ENCODE measurements around the gene RABL6.
"Not testable (repeated sequence)": the region's sequence is repeated elsewhere in the genome, so short reads cannot be mapped to it uniquely, and the experiment has no call there.

Gene RABL6

GRCh38 chr9:136807281-136808074 is at the start of gene RABL6:
RABL6 (plus strand) TSS chr9:136807948; CDS start chr9:136808197, 249 bp downstream.
- peak within 1 kb of the TSS; percentile 97 for H3K27ac ChIP-seq
- no peak for TF ChIP-seq ZFX (IDR thresholded peaks at IDR 0.05)

- H3K27ac ChIP-seq, result no peak overlapping the region
- no peak for TF ChIP-seq ZFX (IDR thresholded peaks at IDR 0.05)
- TF ChIP-seq, protein P1, sequence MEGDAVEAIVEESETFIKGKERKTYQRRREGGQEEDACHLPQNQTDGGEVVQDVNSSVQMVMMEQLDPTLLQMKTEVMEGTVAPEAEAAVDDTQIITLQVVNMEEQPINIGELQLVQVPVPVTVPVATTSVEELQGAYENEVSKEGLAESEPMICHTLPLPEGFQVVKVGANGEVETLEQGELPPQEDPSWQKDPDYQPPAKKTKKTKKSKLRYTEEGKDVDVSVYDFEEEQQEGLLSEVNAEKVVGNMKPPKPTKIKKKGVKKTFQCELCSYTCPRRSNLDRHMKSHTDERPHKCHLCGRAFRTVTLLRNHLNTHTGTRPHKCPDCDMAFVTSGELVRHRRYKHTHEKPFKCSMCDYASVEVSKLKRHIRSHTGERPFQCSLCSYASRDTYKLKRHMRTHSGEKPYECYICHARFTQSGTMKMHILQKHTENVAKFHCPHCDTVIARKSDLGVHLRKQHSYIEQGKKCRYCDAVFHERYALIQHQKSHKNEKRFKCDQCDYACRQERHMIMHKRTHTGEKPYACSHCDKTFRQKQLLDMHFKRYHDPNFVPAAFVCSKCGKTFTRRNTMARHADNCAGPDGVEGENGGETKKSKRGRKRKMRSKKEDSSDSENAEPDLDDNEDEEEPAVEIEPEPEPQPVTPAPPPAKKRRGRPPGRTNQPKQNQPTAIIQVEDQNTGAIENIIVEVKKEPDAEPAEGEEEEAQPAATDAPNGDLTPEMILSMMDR (conservative IDR thresholded peaks at IDR 0.05), result no peak
Observed at GRCh38 chr9:136759001-136759400, 48.7 kb upstream of the RABL6 start.

DNA sequence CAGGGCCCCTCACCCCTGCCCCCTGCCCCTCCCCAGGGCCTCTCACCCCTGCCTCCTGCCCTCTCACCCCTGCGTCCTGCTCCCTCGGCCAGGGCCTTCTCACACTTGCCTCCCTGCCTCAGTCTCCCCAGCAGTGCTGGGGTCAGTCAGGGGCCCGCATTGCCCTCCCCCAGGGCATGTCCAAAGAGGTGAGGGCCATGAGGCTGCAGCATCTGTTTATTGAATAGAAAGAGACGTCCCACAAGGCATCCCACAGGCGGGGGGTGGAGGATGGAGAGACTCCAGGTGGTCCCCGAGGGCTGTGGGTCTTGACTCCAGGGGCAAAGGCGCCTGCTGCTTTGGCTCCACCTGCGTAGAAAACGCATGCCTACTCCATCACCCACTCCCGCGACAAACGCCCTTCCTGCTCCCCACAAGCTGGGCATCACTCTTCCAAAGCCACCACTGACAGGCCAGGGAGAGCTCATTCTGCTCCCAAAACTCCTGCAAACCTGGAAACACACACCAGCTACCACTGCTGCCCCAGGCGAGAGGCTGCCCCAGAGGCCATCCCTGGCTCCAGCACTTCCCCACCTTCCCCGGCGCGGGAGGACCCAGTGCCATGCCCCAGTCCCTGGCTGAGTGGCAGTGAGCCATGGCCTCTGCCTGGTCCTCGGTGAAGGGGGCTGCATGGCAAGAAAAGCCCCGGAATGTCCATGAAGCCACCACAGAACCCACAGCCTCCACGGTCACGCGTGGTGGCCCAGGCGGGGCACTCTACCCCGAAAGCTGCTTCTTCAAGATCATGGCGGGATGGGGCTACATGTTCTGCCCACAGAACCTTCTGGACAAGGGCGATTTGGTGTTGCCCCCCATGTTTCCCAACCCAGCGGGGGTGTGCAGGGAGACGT is 48.1 kb upstream of the RABL6 start:
- TF ChIP-seq, protein P1 (conservative IDR thresholded peaks at IDR 0.05), result no peak
- no peak for TF ChIP-seq ZFX (IDR thresholded peaks at IDR 0.05)
- no peak overlapping the region for H3K27ac ChIP-seq

- TF ChIP-seq, protein P1 (conservative IDR thresholded peaks at IDR 0.05), result no peak
- TF ChIP-seq ZFX (IDR thresholded peaks at IDR 0.05), result no peak
- no peak overlapping the region for H3K27ac ChIP-seq
Observed at GRCh38 chr9:136760424-136760823, 47.3 kb upstream of the RABL6 start.

- TF ChIP-seq, protein P1 (conservative IDR thresholded peaks at IDR 0.05), result peak; percentile 87
- not testable (repeated sequence) for H3K27ac ChIP-seq
Observed at GRCh38 chr9:136760834-136761544, 46.8 kb upstream of the RABL6 start.

DNA sequence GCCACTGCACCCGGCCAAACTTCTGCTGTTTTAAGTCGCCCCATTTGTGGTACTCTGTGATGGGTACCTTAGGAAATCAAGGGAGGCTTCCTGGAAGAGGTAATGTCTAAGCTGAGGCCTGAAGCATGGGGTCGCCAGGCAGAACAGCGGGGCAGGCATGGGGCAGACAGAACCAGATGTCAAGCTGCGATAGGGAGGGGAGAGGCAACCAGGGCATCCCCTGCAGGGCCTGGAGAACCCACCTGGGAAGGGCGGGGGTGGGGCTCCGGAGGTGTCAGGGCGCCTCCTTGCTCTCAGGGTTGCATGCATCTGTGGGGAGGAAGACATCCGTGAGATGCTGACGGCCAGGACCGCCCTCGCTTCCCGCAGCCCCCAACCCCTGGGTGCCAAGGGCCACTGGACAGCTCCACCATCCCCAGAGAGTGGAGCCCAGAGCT is 46.2 kb upstream of the RABL6 start:
- TF ChIP-seq ZFX (IDR thresholded peaks at IDR 0.05), result no peak
- TF ChIP-seq, protein P1 (conservative IDR thresholded peaks at IDR 0.05), result no peak
- H3K27ac ChIP-seq, result no peak overlapping the region

- TF ChIP-seq, protein P1 (conservative IDR thresholded peaks at IDR 0.05), result no peak
- no peak for TF ChIP-seq ZFX (IDR thresholded peaks at IDR 0.05)
- no peak overlapping the region for H3K27ac ChIP-seq
Observed at GRCh38 chr9:136762221-136762691, 45.5 kb upstream of the RABL6 start.

All from C4-2B (cell line).